H1 (cell line): ENCODE measurements around the gene SMIM38. TPM values are rescaled to one million over a fixed set of nuclear protein-coding genes. Genes with fewer than 3 reads are reported as not detected.

ENCODE experiments used
- CTCF ChIA-PET: fragments of 300-600 bp; sonication (Branson Sonifier 250); formaldehyde crosslinking; loops from one replicate; lab custom pipeline; 2021; ENCODE audit not compliant: partially characterized antibody; lab: Charles Lee
- POLR2A ChIA-PET: fragments of 300-600 bp; sonication (Branson Sonifier 250); formaldehyde crosslinking; loops from one replicate; lab custom pipeline; 2021; ENCODE audit warnings: inconsistent platforms; ENCODE audit not compliant: partially characterized antibody; lab: Charles Lee
- DNase-seq, 2 experiments: peaks; one replicate each; pipeline versions ENCODE4 v3.0.0 to v3.0.0-alpha.2; 2010 to 2022; ENCODE audit warnings: low spot score in 2 of 2, low read depth in 1 of 2, mixed read lengths in 1 of 2
- FAIRE-seq: peaks from 2 replicates; lab custom pipeline; 2011; peaks lifted over from hg19 to GRCh38; lab: Jason Lieb, UNC
- H2AFZ ChIP-seq: 2 replicates; pipeline ENCODE4 v1.8.1; 2012; ENCODE audit warnings: low read length, inconsistent platforms
- H2AK5ac ChIP-seq: 2 replicates; pipeline ENCODE4 v1.6.1; 2013; ENCODE audit warnings: low read depth, low read length
- H2BK120ac ChIP-seq: replicated peaks from 2 replicates; pipeline ENCODE3; 2013; ENCODE audit warnings: low read depth, low read length, inconsistent platforms
- H2BK12ac ChIP-seq: 2 replicates; pipeline ENCODE4 v1.6.1; 2013; ENCODE audit warnings: low read depth, low read length
- H2BK15ac ChIP-seq: 2 replicates; pipeline ENCODE4 v1.6.1; 2013; ENCODE audit warnings: low read length
- H2BK20ac ChIP-seq: 2 replicates; pipeline ENCODE4 v1.6.1; 2013; ENCODE audit warnings: low read length
- H2BK5ac ChIP-seq: 2 replicates; pipeline ENCODE4 v1.6.1; 2013; ENCODE audit warnings: low read depth, low read length
- H3K14ac ChIP-seq: 2 replicates; pipeline ENCODE4 v1.6.1; 2013; ENCODE audit warnings: inconsistent platforms; ENCODE audit not compliant: insufficient read length
- H3K18ac ChIP-seq: 2 replicates; pipeline ENCODE4 v1.6.1; 2013; ENCODE audit warnings: low read length; ENCODE audit errors: extremely low read depth
- H3K23ac ChIP-seq: 2 replicates; pipeline ENCODE4 v1.6.1; 2013; ENCODE audit warnings: inconsistent platforms; ENCODE audit not compliant: insufficient read length
- H3K23me2 ChIP-seq: 2 replicates; pipeline ENCODE4 v1.6.1; 2013; ENCODE audit warnings: low read depth, low read length
- H3K27ac ChIP-seq: 2 replicates; pipeline ENCODE4 v1.6.1; 2011; ENCODE audit warnings: low read depth, low read length, inconsistent platforms
- H3K27me3 ChIP-seq, 4 experiments: replicated peaks in 1 of 4; 1 replicate in 1 of 4; 2 replicates in 3 of 4; pipeline versions ENCODE4 v1.6.1 to v1.8.1; 2011 to 2013; ENCODE audit warnings: low read length in 3 of 4, mild to moderate bottlenecking in 3 of 4, inconsistent platforms in 2 of 4, mixed read lengths in 2 of 4, moderate library complexity in 1 of 4; ENCODE audit not compliant: control insufficient read depth in 3 of 4, insufficient read depth in 3 of 4; ENCODE audit errors: extremely low read depth in 1 of 4
- H3K36me3 ChIP-seq, 4 experiments: 2 replicates each; pipeline versions ENCODE4 v1.6.1 to v1.8.1; 2011 to 2013; ENCODE audit warnings: mild to moderate bottlenecking in 4 of 4, low read length in 3 of 4, moderate library complexity in 2 of 4, control low read depth in 1 of 4, inconsistent platforms in 1 of 4; ENCODE audit not compliant: insufficient read depth in 4 of 4, control insufficient read depth in 2 of 4
- H3K4ac ChIP-seq: replicated peaks from 2 replicates; pipeline ENCODE3; 2013; ENCODE audit warnings: low read length, low read depth, mixed read lengths, inconsistent platforms; ENCODE audit not compliant: insufficient read length
- H3K4me1 ChIP-seq, 4 experiments: replicated peaks in 1 of 4; 1 replicate in 1 of 4; 2 replicates in 3 of 4; pipeline versions ENCODE4 v1.6.1 to v1.8.1; 2011 to 2013; ENCODE audit warnings: low read length in 3 of 4, inconsistent platforms in 2 of 4, mixed read lengths in 1 of 4; ENCODE audit not compliant: insufficient read depth in 4 of 4, control insufficient read depth in 3 of 4
- H3K4me2 ChIP-seq, 2 experiments: 2 replicates each; pipeline versions ENCODE4 v1.6.1 to v1.8.1; 2011 to 2013; ENCODE audit warnings: low read depth in 2 of 2, low read length in 2 of 2, control low read depth in 1 of 2, inconsistent platforms in 1 of 2, mild to moderate bottlenecking in 1 of 2; ENCODE audit not compliant: insufficient read depth in 1 of 2
- H3K4me3 ChIP-seq, 4 experiments: fragments of 200-600, 300-600 bp in 1 of 4; sonication (generic), shearing (Covaris generic), sonication (Bioruptor Twin) in 1 of 4; 2 replicates each; pipeline versions ENCODE4 v1.5.1 to v1.8.1; 2011 to 2016; ENCODE audit warnings: low read length in 4 of 4, low read depth in 3 of 4, control low read depth in 2 of 4, inconsistent platforms in 2 of 4, mild to moderate bottlenecking in 2 of 4, mixed read lengths in 1 of 4, moderate library complexity in 1 of 4; ENCODE audit not compliant: insufficient read depth in 2 of 4; ENCODE audit errors: extremely low read depth in 1 of 4
- H3K56ac ChIP-seq: replicated peaks from 2 replicates; pipeline ENCODE3; 2013; ENCODE audit warnings: low read depth, mild to moderate bottlenecking, mixed read lengths, low read length, inconsistent platforms; ENCODE audit not compliant: insufficient read length
- H3K79me1 ChIP-seq: 2 replicates; pipeline ENCODE4 v1.6.1; 2013; ENCODE audit warnings: low read depth, low read length, control low read depth
- H3K79me2 ChIP-seq, 2 experiments: 2 replicates each; pipeline versions ENCODE4 v1.6.1 to v1.8.1; 2012 to 2013; ENCODE audit warnings: low read length in 2 of 2, mild to moderate bottlenecking in 2 of 2, inconsistent platforms in 1 of 2; ENCODE audit not compliant: insufficient read depth in 2 of 2, control insufficient read depth in 1 of 2
- H3K9ac ChIP-seq, 4 experiments: replicated peaks in 1 of 4; 1 replicate in 1 of 4; 2 replicates in 3 of 4; pipeline versions ENCODE4 v1.6.1 to v1.8.1; 2011 to 2013; ENCODE audit warnings: low read depth in 3 of 4, low read length in 3 of 4, control low read depth in 2 of 4, mild to moderate bottlenecking in 2 of 4, moderate library complexity in 2 of 4, inconsistent platforms in 1 of 4; ENCODE audit errors: extremely low read depth in 1 of 4
- H3K9me3 ChIP-seq, 2 experiments: 2 replicates each; pipeline versions ENCODE4 v1.6.1 to v1.8.1; 2012 to 2013; ENCODE audit warnings: mild to moderate bottlenecking in 2 of 2, moderate library complexity in 2 of 2, control low read depth in 1 of 2, inconsistent platforms in 1 of 2, low read depth in 1 of 2, low read length in 1 of 2, mixed read lengths in 1 of 2; ENCODE audit not compliant: insufficient read depth in 2 of 2
- H4K20me1 ChIP-seq, 2 experiments: replicated peaks in 1 of 2; 2 replicates each; pipeline versions ENCODE3 to v1.8.1; 2011 to 2013; ENCODE audit warnings: inconsistent platforms in 2 of 2, low read length in 2 of 2, mild to moderate bottlenecking in 1 of 2; ENCODE audit not compliant: insufficient read depth in 2 of 2, control insufficient read depth in 1 of 2
- H4K5ac ChIP-seq: 2 replicates; pipeline ENCODE4 v1.6.1; 2013; ENCODE audit warnings: low read length, low read depth, mixed read lengths, inconsistent platforms; ENCODE audit not compliant: insufficient read length
- H4K8ac ChIP-seq: 2 replicates; pipeline ENCODE4 v1.8.0; 2013; ENCODE audit warnings: mild to moderate bottlenecking, moderate library complexity, low read length, inconsistent platforms; ENCODE audit not compliant: insufficient read depth; ENCODE audit errors: extremely low read depth
- H4K91ac ChIP-seq: replicated peaks from 2 replicates; pipeline ENCODE3; 2013; ENCODE audit warnings: low read length, mixed read lengths, inconsistent platforms; ENCODE audit not compliant: insufficient read length
- ASH2L ChIP-seq: fragments of 200-600, 300-600 bp; sonication (generic); IDR thresholded peaks from one replicate; pipeline ENCODE4 v1.7.1; 2017; ENCODE audit warnings: low read length
- BCL11A ChIP-seq, 2 experiments: IDR thresholded peaks; one replicate each; pipeline ENCODE4 v1.6.1; 2011; ENCODE audit warnings: low read depth in 2 of 2, low read length in 2 of 2, mild to moderate bottlenecking in 2 of 2
- BRCA1 ChIP-seq: IDR thresholded peaks from 2 replicates; pipeline ENCODE4 v1.6.1; 2012; ENCODE audit warnings: low read depth, low read length, improper control_type of control experiment
- EGR1 ChIP-seq: IDR thresholded peaks from 2 replicates; pipeline ENCODE4 v1.6.1; 2011; ENCODE audit warnings: low read depth, low read length, borderline replicate concordance
- HDAC6 ChIP-seq: IDR thresholded peaks from one replicate; pipeline ENCODE4 v1.7.1; 2012; ENCODE audit warnings: low read depth, mild to moderate bottlenecking, inconsistent platforms, low read length, moderate library complexity
- KDM1A ChIP-seq: fragments of 200-600, 300-600 bp; sonication (generic); IDR thresholded peaks from 2 replicates; pipeline ENCODE4 v1.7.1; 2016; ENCODE audit warnings: mild to moderate bottlenecking, low read length, borderline replicate concordance
- KDM4A ChIP-seq: IDR thresholded peaks from one replicate; pipeline ENCODE4 v1.7.1; 2012; ENCODE audit warnings: low read depth, mild to moderate bottlenecking, moderate library complexity, low read length, inconsistent platforms; ENCODE audit not compliant: severe bottlenecking
- POLR2AphosphoS5 ChIP-seq: IDR thresholded peaks from 2 replicates; pipeline ENCODE4 v1.6.1; 2011; ENCODE audit warnings: low read depth, low read length
- RBBP5 ChIP-seq: IDR thresholded peaks from 2 replicates; pipeline ENCODE4 v1.7.1; 2012; ENCODE audit warnings: low read depth, mild to moderate bottlenecking, inconsistent platforms, low read length, moderate library complexity, borderline replicate concordance
- RNF2 ChIP-seq: fragments of 200-900, 300-1000 bp; sonication (generic); IDR thresholded peaks from 2 replicates; pipeline ENCODE4 v1.7.1; 2016; ENCODE audit warnings: borderline replicate concordance, low read depth, mild to moderate bottlenecking, antibody characterized with exemption, low read length; ENCODE audit not compliant: poor library complexity, severe bottlenecking; ENCODE audit errors: missing control alignments
- SP4 ChIP-seq: IDR thresholded peaks from 2 replicates; pipeline ENCODE4 v1.6.1; 2012; ENCODE audit warnings: low read length, inconsistent platforms
- TBP ChIP-seq: IDR thresholded peaks from 2 replicates; pipeline ENCODE4 v1.6.1; 2011; ENCODE audit warnings: low read depth, low read length, improper control_type of control experiment
- WGBS, 2 experiments: shearing (Covaris generic) in 1 of 2; methylation state at CpG; one replicate each; pipeline versions ENCODE4 v1.1.6 to v1.1.7; 2013 to 2015; ENCODE audit warnings: low lambda C conversion rate in 2 of 2, mixed read lengths in 2 of 2, inconsistent platforms in 1 of 2, low coverage in 1 of 2, missing lambda C conversion rate in 1 of 2; ENCODE audit not compliant: insufficient replicate concordance in 2 of 2, insufficient coverage in 1 of 2, insufficient read length in 1 of 2; ENCODE audit errors: extremely low coverage in 1 of 2, missing lambda C conversion rate in 1 of 2; 5-methylcytosine and 5-hydroxymethylcytosine counted together
- polyA plus RNA-seq, 7 experiments: library from polyadenylated mRNA; depleted of rRNA in 3 of 7; stranded (reverse) in 5 of 7; unstranded in 2 of 7; fragments of >200 nt in 5 of 7; fragments of 200-250 nt in 2 of 7; gene quantifications; 1 replicate in 5 of 7; 2 replicates in 1 of 7; 4 replicates in 1 of 7; pipeline versions ENCODE4 v1.2.1 to v1.2.3, GENCODE V29; 2011 to 2013; ENCODE audit warnings: missing spikeins in 2 of 7, mixed read lengths in 2 of 7
- total RNA-seq: library from RNA; stranded (reverse); fragmentation: NEBNext Ultra II Directional; extraction: Animal tissue kit (Norgen Biotek cat#: 25700); gene quantifications from 2 replicates; pipeline ENCODE4 v1.2.1, GENCODE V29; 2021

The SMIM38 gene
- total and polyA plus RNA-seq, 2 of the 8 experiments (the other 6 are each of a cell fraction or from before 2014, with no cell fraction given) = 0.17 to 0.20 TPM

GRCh38 chr11:69111624-69112542 lies 43.9 kb upstream of the SMIM38 start:
- no peak overlapping the region for H3K27ac ChIP-seq
- H3K79me1 ChIP-seq = no peaks in the 10 kb centered on the region
- no peak overlapping the region; the same call in 1 of the 2 replicates for H4K8ac ChIP-seq
- no peak overlapping the region for H4K5ac ChIP-seq
- H3K23me2 ChIP-seq = peaks cover 8% of the 10 kb centered on the region; the same call in 1 of the 2 replicates
- no peak overlapping the region for H3K23ac ChIP-seq
- H3K4me3 ChIP-seq = no peak overlapping the region
- no peak overlapping the region for H2BK15ac ChIP-seq
- 90% methylated on average over 20 of the region's 20 CpGs; no CpG with 5 or more reads in 1 of the 2 experiments for WGBS, 2 experiments
- H4K91ac ChIP-seq = no peak overlapping the region
- H3K18ac ChIP-seq = no peak overlapping the region
- no peak overlapping the region for H2BK12ac ChIP-seq
- ChIA-PET CTCF (interaction anchor here (0.7 to 4.4 kb wide), 5 partner anchors 10 to 934 kb away, joined by 3 to 27 read pairs (median 4); no protein-coding TSS in a partner anchor), POLR2A (interaction anchor here (1.0 kb wide), 1 partner anchor 9 kb away, joined by 4 read pairs; no protein-coding TSS in a partner anchor)
- no peaks in the 10 kb centered on the region; a peak in 1 of 7 replicates for H3K27me3 ChIP-seq
- H3K9me3 ChIP-seq = peaks cover 3 to 5% of the 10 kb centered on the region in 2 experiments; a peak in 1 of 4 replicates
- peaks cover 0 to 6% of the 10 kb centered on the region in 2 experiments for H4K20me1 ChIP-seq
- H3K9ac ChIP-seq = no peak overlapping the region; a peak in 1 of 7 replicates
- H2BK5ac ChIP-seq = no peak overlapping the region
- no peaks in the 10 kb centered on the region for H3K79me2 ChIP-seq
- no peak overlapping the region for H3K4me2 ChIP-seq
- no peak overlapping the region for H2BK20ac ChIP-seq
- H3K36me3 ChIP-seq = no peaks in the 10 kb centered on the region
- H2AK5ac ChIP-seq = no peak overlapping the region
- no peak overlapping the region for H2AFZ ChIP-seq
- no peak overlapping the region for H2BK120ac ChIP-seq
- DNase-seq = no peak
- H3K4ac ChIP-seq = no peak overlapping the region
- no peak overlapping the region for H3K56ac ChIP-seq
- H3K14ac ChIP-seq = no peak overlapping the region
- no peaks in the 10 kb centered on the region for H3K4me1 ChIP-seq
- no peak for FAIRE-seq
- TF ChIP-seq RNF2 (no peak), SP4 (no peak), POLR2AphosphoS5 (no peak), BCL11A (IDR thresholded peaks at IDR 0.05; ENCODE audit: low read depth in 2 of 2, low read length in 2 of 2) (no peak), KDM4A (no peak), HDAC6 (no peak), TBP (no peak), EGR1 (no peak), KDM1A (no peak), ASH2L (no peak), BRCA1 (no peak), RBBP5 (no peak)
